Ascending aorta (tissue), 2 donors: ENCODE measurements around the gene ABCA9. TPM values are rescaled to one million over a fixed set of nuclear protein-coding genes. Genes with fewer than 3 reads are reported as not detected.
"Not testable (repeated sequence)": the region's sequence is repeated elsewhere in the genome, so short reads cannot be mapped to it uniquely, and the experiment has no call there.

Source experiments
- DNase-seq, 2 donors: peaks; one replicate each; pipeline ENCODE4 v3.0.0-alpha.2; 2019; ENCODE audit warnings: low spot score in 2 of 2
- H3K27ac ChIP-seq, 2 donors: fragments of 200-600 bp; sonication (generic); one replicate each; pipeline ENCODE4 v1.5.1; 2016 to 2017; ENCODE audit warnings: mild to moderate bottlenecking in 1 of 2
- H3K27me3 ChIP-seq: fragments of 200-600 bp; sonication (generic); one replicate; pipeline ENCODE4 v1.5.1; 2017
- H3K36me3 ChIP-seq, 2 donors: fragments of 200-600 bp; sonication (generic); one replicate each; pipeline ENCODE4 v1.5.1; 2016
- H3K4me1 ChIP-seq, 2 donors: fragments of 200-600 bp; sonication (generic); one replicate each; pipeline ENCODE4 v1.5.1; 2016 to 2017; ENCODE audit warnings: mild to moderate bottlenecking in 1 of 2
- H3K4me3 ChIP-seq, 2 donors: fragments of 200-600 bp; sonication (generic); one replicate each; pipeline ENCODE4 v1.5.1; 2016 to 2017; ENCODE audit warnings: mild to moderate bottlenecking in 1 of 2
- H3K9me3 ChIP-seq, 2 donors: fragments of 200-600 bp; sonication (generic); one replicate each; pipeline ENCODE4 v1.5.1; 2016
- intact Hi-C: fragments of 100-400 bp; cut with DNase I; formaldehyde crosslinking; loops from one replicate; pipeline ENCODE4 v1.15.1; 2023
- total RNA-seq: library from RNA; depleted of rRNA; stranded (reverse); fragments of >200 nt; gene quantifications from one replicate; pipeline ENCODE4 v1.1.0, GENCODE V29; 2016
- TF ChIP-seq, protein P1 (sequence below), 3 experiments: fragments of 200-600 bp in 2 of 3; fragments of 450-650 bp in 1 of 3; sonication (generic) in 2 of 3; IDR thresholded peaks; one replicate each; pipeline ENCODE4 v1.5.1; 2016 to 2019; ENCODE audit warnings: antibody characterized with exemption in 3 of 3, mild to moderate bottlenecking in 1 of 3, moderate library complexity in 1 of 3

The ABCA9 gene
- total RNA-seq, 1 donor from 2014 or later = 10.9 TPM

GRCh38 chr17:69012895-69013805, 47.6 kb downstream of the ABCA9 start:
- no peak overlapping the region for H3K27ac ChIP-seq
- H3K4me1 ChIP-seq = no peaks in the 10 kb centered on the region
- DNase-seq = no peak
- no peak overlapping the region for H3K4me3 ChIP-seq
- TF ChIP-seq, protein P1, sequence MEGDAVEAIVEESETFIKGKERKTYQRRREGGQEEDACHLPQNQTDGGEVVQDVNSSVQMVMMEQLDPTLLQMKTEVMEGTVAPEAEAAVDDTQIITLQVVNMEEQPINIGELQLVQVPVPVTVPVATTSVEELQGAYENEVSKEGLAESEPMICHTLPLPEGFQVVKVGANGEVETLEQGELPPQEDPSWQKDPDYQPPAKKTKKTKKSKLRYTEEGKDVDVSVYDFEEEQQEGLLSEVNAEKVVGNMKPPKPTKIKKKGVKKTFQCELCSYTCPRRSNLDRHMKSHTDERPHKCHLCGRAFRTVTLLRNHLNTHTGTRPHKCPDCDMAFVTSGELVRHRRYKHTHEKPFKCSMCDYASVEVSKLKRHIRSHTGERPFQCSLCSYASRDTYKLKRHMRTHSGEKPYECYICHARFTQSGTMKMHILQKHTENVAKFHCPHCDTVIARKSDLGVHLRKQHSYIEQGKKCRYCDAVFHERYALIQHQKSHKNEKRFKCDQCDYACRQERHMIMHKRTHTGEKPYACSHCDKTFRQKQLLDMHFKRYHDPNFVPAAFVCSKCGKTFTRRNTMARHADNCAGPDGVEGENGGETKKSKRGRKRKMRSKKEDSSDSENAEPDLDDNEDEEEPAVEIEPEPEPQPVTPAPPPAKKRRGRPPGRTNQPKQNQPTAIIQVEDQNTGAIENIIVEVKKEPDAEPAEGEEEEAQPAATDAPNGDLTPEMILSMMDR (IDR thresholded peaks at IDR 0.05) = no peak
- H3K9me3 ChIP-seq = no peaks in the 10 kb centered on the region
- intact Hi-C loops = no loop called here
- no peaks in the 10 kb centered on the region for H3K27me3 ChIP-seq
- H3K36me3 ChIP-seq = no peaks in the 10 kb centered on the region

GRCh38 chr17:69009930-69010329, 50.8 kb downstream of the ABCA9 start:
- Histone ChIP-seq H3K27ac (no peak overlapping the region), H3K27me3 (no peaks in the 10 kb centered on the region), H3K4me3 (no peak overlapping the region), H3K4me1 (no peaks in the 10 kb centered on the region), H3K9me3 (no peaks in the 10 kb centered on the region), H3K36me3 (no peaks in the 10 kb centered on the region)
- TF ChIP-seq, protein P1 (IDR thresholded peaks at IDR 0.05) = no peak
- intact Hi-C loops = no loop called here
- no peak for DNase-seq

GRCh38 chr17:69004759-69005158, 56.0 kb downstream of the ABCA9 start:
- H3K27ac ChIP-seq, DNase-seq, H3K4me1 ChIP-seq, H3K27me3 ChIP-seq, H3K4me3 ChIP-seq, intact Hi-C loops, H3K36me3 ChIP-seq, H3K9me3 ChIP-seq: not testable (repeated sequence)

DNA sequence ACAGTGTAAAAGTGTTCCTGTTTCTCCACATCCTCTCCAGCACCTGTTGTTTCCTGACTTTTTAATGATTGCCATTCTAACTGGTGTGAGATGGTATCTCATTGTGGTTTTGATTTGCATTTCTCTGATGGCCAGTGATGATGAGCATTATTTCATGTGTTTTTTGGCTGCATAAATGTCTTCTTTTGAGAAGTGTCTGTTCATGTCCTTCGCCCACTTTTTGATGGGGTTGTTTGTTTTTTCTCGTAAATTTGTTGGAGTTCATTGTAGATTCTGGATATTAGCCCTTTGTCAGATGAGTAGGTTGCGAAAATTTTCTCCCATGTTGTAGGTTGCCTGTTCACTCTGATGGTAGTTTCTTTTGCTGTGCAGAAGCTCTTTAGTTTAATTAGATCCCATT, 61.0 kb downstream of the ABCA9 start:
- H3K9me3 ChIP-seq, H3K27me3 ChIP-seq, H3K4me3 ChIP-seq, H3K27ac ChIP-seq, DNase-seq, intact Hi-C loops, H3K4me1 ChIP-seq, H3K36me3 ChIP-seq: not testable (repeated sequence)

DNA sequence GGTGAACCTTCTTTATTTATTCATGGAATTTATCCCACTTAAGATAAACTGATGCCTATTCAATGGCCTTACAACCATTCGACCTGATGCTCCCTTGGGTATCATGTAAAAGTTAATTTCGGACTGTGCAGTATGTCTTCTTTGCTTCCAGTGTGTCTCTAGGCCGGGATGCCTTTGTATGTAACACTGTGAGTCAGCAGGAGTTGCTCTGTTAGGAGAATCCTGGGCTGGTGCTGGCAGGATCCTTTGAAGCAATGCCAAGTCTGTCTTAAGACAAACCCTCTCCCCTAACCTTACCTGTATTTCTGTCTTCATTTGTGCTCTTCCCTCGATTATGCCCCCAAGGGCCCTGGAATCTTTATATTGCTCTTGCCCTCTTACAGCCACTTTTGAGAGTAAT, 67.6 kb downstream of the ABCA9 start:
- Histone ChIP-seq H3K4me3 (no peak overlapping the region), H3K27me3 (no peaks in the 10 kb centered on the region), H3K27ac (no peak overlapping the region), H3K4me1 (no peaks in the 10 kb centered on the region), H3K9me3 (no peaks in the 10 kb centered on the region), H3K36me3 (no peaks in the 10 kb centered on the region)
- TF ChIP-seq, protein P1 (IDR thresholded peaks at IDR 0.05) = no peak
- intact Hi-C loops = no loop called here
- DNase-seq = no peak

GRCh38 chr17:68987966-68988365, 72.8 kb downstream of the ABCA9 start:
- H3K36me3 ChIP-seq = no peaks in the 10 kb centered on the region
- no peak overlapping the region for H3K27ac ChIP-seq
- H3K4me1 ChIP-seq = no peaks in the 10 kb centered on the region
- DNase-seq = no peak
- H3K9me3 ChIP-seq = no peaks in the 10 kb centered on the region
- H3K4me3 ChIP-seq = no peak overlapping the region
- TF ChIP-seq, protein P1 (IDR thresholded peaks at IDR 0.05) = no peak
- intact Hi-C loops = no loop called here
- no peaks in the 10 kb centered on the region for H3K27me3 ChIP-seq
